Activated naive CD8-positive, alpha-beta T cell treated with anti-CD3 and anti-CD28 coated beads, Interleukin-2, amount 50 U/mL, for 16 hours (primary cell): ENCODE data around the gene ARL13A.
"Not testable (repeated sequence)": the region's sequence is repeated elsewhere in the genome, so short reads cannot be mapped to it uniquely, and the experiment has no call there.

ENCODE experiments used
- DNase-seq: peaks from one replicate; pipeline ENCODE4 v3.0.0-alpha.2; 2020; ENCODE audit warnings: low read depth, low spot score

Gene ARL13A

DNA sequence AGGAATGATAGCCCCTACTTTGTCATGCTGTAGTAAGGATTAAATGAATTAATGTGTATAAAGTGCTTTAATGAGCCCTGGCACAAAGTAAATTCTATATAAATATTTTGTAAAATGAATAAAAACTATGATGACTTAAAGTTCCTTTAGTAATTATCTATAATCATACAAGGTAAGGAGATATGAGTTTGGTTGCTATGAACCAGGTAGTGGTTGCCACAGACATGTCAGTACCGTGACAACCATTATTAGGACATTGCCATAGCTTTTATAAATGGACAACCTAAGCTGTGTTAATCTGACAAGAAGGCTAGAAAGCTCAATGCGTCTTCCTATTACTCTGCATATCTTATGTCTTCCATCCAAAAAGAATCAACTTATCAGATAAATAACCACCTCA, at the start of gene ARL13A:
TSS of gene ARL13A (plus strand) at position 301 of the 400 bp plus-strand sequence. CDS start 3,982 bp downstream, outside the sequence.
- DNase-seq = no peak

DNA sequence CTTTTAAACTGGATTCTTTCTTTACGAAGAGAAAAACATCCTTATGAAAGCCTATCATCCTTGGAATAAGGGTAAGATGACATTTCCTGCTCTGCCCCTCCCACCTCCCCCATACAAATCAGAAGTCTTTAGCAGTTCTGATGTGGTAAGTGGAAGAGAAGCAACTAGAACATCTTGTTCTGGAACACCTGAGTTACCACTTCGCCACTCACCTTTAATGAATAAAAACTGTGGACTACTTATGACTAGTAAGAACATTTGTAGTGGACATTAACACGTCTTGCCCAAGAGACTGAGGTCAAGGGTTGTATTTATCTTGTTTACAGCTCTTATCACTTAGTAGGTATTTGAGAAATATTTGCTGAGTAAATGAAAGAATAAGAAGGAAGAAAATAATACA, 45.1 kb upstream of the ARL13A start:
- no peak for DNase-seq

DNA sequence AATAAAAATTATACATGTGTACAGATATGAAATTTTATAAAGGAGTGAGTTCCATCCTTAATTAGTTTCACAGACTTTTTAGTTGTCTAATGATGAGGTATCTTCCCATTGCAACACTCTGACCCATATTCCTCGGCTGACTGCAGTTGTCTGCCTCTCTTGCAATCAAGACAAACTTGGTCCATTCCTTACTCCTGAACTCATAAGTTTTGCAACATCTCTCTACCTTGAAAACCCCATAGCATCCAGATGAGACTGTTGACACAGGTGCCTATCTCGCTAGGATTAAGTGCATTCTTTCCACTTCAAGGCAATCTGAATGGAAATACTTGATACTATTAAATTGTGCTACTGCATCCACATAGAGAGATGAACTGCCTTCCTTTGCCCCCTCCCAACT, 43.1 kb upstream of the ARL13A start:
- no peak for DNase-seq

DNA sequence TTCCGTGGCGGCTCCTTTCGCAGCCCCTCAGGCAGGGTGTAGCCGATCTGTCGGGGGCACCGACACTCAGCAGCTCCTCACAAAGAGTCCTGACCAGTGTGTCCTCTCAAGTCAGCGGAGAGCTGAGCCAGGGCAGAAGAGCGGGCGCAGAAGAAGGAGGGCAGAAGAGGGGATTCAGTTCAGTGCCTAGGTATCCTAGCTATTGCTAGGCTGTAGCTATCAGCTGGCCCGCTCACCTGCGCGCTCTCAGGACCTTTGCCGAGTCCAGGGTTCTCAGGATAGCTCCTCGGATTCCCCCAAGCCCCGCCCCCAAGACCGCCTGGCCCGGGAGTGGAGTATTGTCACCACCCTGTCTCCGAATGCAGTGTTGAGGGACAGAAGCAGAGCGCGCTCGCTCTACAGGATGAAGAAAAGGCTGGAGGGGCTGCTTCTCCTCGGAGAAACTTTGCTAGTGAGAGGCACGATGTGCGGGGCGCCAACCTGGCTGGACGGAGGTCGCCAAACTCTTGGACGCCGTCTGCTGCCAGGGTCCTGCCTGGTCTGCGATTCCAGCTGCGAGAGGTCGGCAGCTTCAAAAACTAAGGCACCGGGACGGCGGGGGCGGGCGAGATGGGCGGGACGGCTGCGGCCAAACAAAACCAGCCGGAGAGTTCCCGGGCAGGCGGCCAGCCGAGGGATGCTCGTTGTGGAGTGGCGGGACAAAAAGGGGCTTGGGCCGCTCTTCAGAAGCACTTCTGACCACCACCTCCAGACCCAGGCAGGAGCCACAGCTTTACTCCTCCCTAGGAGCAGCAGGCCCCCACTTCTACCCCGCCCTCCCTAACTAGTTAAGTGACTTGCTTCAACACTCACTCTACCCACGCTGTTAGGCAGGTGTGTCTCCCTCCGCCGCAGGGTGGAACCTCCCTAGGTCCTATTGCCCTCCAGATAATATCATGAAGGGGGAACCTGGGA, 40.6 kb upstream of the ARL13A start, which contains the start of gene XKRX:
TSS of gene XKRX (minus strand) at position 258 of the 954 bp plus-strand sequence. CDS start 613 bp downstream, outside the sequence.
- DNase-seq = no peak

DNA sequence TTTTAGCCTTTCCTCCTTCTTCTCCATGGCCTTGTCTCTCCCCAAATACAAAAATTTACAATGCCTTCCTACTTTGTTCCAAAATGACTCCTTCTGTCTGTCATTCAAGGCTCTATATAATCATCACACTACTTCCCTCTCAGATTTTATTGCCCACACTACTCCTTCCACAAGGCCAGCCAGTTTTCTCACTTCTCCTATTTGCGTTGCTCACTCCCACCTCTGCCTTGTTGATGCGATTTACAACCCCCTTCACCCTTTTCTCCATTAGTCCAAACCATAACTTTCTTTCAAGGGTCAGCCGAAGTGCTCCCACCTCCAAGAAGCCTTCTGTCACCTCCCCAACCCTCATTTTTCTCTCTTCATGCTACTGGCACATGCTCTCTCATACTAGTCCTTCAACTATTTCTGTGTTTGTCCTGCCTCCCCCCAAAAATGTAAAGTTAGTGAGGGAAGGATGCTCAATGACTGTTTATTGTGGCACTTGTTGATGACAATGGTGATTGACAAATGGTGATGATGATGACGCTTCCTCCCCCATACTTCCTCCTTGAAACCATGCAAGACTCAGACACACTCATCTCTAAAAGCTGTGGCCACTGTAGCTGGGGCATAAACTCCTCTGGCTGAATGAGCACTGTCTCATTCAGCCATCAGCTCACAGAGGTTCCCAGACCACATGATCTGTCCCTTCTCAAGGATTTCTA, 38.1 kb upstream of the ARL13A start:
- DNase-seq = no peak

DNA sequence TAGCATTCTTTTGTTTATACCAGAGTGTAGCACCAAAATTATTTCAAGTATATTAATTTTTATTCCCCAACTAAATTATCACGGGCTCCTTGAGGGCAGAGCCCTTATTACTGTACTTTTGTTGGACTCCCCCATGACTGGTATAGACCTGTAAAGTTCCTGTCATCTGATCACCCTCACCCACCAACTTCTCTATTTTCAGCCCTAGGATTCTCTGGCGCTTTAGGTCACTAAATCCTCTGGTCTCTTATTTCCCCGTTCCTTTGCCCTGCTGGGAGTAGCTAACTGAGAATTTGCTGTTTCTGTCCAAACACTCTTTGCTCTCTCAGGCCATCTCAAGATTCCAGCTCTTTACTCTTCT, 37.6 kb upstream of the ARL13A start:
- DNase-seq = no peak

DNA sequence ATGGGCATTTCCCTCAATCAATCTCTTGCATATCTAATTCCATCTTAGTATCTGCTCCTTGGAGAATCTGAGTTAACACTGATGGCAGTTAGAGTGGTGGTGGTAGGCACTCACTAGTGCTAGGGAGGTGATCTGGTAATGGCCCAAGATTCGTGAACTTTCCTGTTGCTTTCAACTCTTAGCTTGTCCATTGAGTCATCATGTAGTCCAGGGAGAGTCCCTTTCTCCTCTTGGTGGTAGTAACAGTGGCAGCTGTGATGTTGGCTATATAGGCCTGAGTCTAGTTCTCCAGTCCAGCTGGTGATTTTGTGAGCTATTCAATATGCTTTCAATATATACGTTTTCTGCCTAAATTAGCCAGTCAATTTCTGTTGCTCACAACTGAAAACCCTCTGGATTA, 33.7 kb upstream of the ARL13A start:
- DNase-seq = no peak

DNA sequence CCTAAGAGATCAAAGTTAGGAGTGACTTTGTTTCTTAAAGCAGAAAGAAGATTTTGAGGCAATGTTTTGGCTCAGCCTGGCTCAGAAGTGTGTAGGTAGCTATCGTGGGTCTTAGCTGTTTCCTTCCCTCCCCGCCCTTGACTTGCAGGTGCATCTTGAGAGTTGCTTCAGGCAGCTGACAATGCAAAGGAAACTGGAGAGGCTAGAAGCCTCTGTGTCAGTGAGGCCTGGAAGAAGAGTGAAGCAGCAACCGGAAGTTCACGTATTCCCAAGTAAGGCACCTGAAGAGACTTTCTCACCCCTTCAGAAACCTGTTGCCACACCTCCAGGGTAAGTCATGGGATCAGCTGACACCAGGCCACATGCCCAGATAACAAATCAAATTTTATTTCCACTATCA, 30.2 kb upstream of the ARL13A start:
- DNase-seq = no peak

DNA sequence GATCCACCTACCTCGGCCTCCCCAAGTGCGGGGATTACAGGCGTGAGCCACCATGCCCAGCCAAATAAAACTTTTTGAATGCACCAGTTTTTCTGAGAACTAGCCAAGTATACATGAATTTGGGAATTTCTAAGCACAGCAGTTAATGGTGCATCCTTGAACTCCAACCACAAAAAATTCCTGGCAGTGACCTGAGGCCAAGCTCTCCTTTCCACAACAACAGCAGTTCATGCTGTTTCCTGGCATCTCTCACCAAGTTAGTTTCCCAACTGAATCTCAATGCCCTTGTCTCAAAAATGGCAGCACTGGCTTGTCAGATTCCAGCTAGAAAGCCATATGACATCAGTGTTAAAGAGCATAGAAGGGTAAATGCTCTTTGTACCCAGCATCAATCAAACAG, 24.9 kb upstream of the ARL13A start:
- no peak for DNase-seq

DNA sequence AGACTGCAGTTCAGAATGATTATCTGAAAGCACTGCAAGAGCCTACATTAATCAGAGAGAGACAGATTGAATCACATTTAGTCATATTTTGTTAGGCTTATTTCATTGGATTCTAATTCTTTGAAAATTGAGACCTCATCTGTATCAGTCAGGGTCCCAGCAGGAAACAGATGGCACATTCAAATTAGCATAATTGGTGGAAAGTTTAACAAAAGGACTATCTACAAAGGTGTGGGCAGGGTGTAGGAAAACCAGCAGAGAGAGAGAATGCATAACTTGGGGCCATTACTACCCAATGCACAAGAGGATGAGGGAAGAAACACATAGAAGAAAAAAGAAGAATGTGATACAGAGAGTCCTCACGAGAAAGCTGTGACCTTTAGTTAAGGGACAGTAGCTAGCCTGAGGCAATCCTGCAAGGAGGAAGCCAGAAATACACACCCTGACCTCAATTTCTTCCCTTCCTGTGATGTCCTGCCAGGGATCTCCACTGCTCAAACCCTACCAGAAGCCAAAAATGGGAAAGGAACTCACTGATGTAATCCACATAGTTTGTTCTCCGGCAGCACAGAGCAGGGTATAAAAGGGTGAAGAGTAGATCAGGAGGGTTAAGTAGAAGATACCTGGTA, 23.1 kb upstream of the ARL13A start:
- no peak for DNase-seq

DNA sequence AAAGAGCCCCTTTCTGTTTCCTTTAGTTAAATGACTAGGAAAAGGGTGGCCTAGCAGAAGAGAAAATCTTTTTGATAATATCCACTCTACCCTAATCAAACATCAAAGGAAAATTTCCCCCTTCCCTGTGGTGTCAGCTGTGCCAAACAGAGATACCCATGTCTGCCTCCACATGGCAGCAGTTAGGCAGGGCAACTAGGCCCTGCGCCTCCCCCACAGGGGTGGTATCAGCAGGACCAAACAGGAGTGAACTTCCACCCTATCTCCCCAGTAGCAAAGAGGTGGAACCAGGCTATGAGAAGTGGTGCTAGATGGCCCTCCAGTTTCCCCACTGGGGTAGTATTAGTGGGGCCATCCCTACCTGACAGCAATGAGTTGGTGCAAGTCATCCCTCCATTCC, 21.0 kb upstream of the ARL13A start:
- no peak for DNase-seq

DNA sequence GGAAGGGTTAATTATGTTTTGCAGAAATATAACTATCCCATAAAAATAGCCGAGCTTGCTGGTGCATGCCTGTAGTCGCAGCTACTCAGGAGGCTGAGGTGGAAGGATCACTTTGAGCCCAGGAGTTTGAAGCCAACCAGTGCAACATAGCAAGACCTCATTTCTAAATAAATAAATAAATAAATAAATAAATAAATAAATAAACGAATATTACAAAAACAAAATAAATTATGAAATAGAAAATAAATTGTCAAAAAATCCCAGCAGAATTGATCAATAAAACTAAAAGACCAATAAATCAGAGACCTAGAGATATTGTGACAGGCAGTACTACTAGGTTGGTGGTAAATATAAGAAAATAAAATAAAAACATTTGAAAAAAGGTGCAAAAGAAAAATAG, 6.7 kb upstream of the ARL13A start:
- no peak for DNase-seq

DNA sequence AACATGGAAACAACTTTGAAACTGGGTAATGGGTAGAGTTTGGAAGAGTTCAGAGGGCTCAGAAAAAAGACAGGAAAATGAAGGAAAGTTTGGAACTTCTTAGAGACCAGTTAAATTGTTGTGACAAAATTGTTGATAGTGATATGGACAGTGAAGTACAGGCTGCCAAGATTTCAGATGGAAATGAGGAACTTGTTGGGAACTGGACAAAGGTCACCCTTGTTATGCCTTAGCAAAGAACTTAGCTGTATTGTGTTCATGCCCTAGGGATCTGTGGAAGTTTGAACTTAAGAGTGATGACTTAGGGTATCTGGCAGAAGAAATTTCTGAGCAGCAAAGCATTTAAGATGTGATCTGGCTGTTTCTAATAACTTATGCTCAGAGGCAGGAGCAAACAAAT, 5.1 kb upstream of the ARL13A start:
- DNase-seq = no peak

DNA sequence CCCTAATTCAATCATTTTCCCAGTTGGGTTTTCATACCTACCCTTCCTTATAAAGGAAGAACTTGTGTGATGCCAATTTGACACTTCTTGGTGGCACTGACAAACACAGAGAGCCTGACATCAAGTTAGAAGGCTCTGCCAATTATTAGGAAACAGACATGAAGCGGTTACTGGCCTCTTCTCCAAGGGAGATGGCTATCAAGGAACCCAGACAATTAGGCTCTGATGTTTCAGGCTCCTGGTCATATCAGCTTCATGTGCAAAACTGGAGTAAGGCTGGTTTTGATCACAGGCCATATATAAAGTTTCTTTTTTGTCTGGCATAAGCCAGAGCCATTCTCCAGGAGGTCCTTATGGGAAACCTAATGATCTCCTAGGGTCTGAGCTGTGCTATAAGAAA, 428 bp downstream of the ARL13A start:
- no peak for DNase-seq

DNA sequence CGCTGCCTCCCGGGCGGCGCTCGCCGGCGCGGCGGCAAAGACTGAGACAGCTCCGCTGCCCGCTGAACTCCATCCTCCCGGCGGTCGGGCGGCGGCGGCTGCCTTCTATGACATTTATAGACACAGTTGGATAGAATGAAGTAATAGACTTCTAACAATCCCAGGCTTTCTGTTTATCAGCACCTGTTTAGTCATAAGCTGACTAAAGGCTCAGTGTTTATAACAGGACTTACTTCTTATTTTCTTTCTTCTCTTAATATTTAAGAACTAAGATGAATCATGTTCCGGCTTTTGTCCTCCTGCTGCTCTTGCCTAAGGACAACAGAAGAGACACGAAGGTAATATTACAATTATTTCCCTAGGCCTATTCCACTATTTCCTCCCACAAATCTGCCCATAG, 3.9 kb downstream of the ARL13A start:
- DNase-seq = no peak

DNA sequence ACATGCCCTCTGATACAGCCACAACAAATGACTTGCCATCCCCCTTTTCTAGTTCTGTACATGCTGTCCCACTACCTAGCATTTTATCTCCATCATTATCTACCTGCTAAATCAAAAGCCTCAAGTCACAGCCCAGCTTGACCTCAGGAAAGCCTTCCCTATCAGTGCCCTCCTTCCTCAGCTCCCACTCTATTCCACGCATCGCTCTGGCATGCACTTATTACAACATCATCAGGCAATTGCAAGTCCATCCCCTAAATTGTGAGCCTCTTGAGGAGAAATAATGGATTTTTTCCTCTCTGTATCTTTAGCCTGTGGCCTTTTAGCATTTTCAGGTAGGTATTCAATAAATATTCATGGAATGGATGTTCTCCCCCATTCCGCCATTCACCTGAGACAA, 5.7 kb downstream of the ARL13A start:
- no peak for DNase-seq

DNA sequence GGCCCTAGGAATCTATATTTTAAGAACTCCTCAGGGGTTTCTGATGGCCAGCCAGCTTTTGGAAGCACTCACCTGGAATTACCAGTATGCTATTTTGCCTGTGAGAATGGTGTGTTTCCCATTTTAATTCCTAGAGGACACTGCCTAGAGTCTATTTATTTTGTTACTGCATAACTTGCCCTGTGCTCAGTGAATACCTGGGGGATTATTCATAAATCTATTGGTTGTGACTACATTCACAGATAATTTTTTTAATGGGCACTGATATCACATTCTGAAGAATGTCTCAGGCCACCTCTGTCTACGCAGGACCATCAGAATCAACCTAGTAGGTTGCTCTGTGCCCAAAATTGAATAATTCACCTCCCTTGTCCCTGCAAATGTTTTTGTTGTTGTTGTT, 6.7 kb downstream of the ARL13A start:
- DNase-seq = no peak

DNA sequence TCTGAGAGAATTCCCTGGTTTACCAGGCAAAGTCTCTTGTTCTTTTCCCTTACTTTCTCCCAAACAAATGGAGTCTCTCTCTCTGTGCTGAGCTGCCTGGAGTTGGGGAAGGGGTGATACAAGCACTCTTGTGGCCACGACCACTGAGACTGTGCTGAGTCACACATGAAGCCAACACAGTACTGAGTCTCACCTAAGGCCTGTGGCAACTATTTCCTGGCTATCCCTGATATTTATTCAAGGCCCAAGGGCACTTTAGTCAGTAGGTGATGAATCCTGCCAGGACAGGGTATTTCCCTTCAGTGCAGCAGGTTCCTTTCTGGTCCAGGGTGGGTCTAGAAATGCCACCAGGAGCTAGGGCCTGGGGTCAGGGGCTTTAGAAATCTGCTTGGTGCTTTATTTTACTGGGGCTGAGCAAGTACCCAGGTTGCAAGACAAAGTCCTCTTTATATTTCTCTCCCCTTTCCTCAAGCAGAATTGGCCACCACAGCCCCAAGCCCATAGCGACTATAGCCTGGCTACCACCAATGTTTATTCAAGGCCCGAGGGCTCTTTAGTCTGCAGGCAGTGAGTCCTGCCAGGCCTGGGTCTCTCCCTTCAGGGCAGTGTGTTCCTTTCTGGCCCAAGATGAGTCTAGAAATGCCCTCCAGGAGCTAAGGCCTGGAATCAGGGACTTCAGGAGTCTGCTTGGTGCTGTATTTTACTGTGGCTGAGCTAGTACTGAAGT, 10.5 kb downstream of the ARL13A start:
- no peak for DNase-seq

DNA sequence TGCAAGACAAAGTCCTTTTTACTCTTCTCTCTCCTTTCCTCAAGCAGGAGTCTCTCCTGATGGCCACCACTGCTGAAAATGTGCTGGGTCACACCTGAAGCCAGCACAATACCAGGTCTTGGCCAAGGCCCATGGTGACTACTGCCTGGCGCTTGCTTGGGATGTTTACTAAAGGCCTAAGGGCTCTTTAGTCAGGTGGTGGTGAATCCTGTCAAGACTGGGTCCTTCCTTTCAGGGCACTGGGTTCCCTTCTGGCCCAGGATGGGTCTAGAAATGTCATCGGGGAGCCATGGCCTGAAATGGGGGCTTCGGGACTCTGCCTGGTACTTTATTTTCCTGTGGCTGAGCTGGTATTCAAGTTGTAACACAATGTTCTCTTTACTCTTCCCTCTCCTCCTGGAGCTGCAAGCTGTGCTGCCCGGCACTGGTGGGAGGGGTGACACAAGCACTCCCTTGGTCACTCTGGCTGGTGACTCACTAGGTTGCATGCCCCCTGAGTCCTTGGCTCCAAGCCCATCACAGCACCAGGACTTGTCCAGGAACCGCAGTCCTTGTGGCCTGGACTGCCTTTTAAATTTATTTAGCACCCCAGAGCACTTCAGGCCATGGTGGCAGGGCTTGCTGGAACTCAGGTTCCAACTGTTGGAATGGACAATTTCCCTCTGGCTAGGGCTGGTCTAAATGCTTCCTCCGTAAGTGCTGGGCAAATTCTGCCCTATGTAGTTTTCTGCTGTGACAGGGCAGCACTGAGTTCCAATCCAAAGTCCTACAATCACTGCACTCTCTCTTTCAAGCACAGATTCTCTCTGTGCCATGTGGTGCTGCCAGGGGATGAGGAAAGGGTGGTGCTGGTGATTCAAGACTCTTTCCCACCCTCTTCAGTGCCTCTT, 11.3 kb downstream of the ARL13A start:
- no peak for DNase-seq

DNA sequence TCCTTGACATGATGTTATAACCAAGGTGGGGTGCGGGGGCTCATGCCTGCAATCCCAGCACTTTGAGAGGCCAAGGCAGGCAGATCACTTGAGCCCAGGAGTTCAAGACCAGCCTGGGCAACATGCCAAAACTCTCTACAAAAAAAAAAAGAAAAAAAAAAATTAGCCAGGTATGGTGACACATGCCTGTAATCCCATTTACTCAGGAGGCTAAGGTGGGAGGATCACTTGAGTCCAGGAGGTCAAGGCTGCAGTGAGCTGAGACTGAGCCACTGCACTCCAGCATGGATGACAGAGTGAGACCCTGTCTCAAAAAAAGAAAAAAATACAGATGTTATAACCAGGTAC, 12.0 kb downstream of the ARL13A start:
- not testable (repeated sequence) for DNase-seq

DNA sequence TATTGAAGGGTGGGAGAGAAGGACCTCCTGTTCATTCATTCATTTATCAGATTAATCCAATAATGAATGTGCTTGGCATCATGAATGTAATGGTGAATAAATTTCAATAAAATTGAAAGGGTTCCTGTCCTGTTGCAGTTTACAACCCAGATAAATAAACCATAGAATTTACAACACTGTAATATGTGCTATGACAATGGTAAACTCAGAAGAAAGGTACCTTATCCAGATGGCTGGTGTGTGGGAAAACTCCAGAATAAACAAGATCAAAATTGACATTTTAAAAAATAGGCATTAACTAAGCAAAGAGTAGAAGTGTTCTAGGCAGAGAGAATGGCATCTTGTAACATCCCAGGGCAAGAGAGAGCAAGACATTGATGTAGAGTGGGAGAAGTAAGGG, 15.3 kb downstream of the ARL13A start:
- DNase-seq = no peak
